Suppressor macrophage treated with lipopolysaccharide for 4 hours (primary cell): ENCODE data around the gene RWDD2A.
A peak's percentile ranks its signal among the peaks of the same experiment; 100 is the strongest.
"Not testable (repeated sequence)": the region's sequence is repeated elsewhere in the genome, so short reads cannot be mapped to it uniquely, and the experiment has no call there.

Experiments
- DNase-seq: peaks from one replicate; pipeline ENCODE4 v3.0.0-alpha.2; 2020

RWDD2A gene

DNA sequence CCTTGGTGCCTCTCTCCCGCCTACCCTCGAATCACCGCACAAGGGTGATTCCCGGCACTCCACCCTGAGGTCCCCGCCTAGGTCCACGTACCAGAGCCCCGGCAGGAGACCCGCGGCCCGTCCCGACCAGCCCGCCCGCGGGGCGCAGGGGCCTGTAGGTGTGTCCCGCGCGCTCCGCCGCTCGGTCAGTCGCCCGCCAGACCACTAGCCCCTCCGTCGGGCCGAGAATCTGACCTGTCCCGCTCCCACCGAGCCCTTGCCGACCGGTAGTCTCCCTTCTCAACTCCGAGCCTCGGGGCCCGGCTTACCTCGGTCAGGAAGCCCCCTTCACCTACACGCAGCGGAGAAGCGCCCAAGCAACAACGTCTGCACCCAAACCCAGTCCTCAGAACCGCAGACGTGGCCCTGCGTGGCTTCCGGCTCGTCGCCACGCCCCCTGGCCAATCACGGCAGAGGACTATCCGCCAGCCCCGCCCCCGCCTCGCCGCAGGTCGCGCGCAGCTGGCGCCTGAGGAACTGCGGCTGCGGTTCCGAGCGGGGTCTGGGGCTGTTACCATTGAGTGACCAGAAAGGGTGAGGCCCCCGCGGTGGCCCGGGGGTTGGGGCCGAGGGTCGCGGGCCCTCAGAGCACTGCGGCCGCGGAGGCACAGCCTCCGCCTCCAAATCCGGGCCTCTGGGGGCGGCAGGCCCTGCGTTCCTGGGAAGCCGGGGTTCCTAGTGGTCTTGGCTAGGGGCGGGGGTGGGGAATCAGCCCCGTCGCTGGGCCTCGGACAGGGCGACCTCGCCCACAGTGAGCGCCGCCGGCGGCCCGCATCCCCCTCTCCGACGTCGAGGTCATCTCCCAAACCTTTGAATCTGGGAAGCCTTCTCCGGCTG lies at the start of gene RWDD2A, which contains the start of gene PGM3:
TSS of gene RWDD2A (plus strand) at position 487 of the 876 bp plus-strand sequence. CDS start 1,095 bp downstream, outside the sequence.
TSS of gene PGM3 (minus strand) at position 395 of the 876 bp plus-strand sequence. CDS start 2,253 bp downstream, outside the sequence.
- DNase-seq, result peak; percentile 92

DNA sequence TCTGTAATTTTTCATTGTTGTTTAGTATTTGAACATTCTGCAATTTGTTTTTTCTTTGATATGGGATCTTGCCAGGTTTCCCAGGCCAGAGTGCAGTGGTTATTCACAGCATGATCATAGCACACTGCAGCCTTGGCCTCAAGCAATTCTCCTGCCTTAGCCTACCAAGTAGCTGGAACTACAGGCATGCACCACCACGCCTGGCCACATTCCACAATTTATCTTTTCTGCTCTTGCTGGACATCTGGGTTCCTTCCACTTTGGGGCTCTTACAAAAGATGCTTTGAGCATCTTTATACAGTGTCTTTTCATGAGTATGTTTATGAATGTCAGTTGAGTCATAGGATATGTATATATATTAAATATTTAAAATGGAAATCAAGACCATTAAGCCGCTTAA lies 42.0 kb upstream of the RWDD2A start:
- DNase-seq, result no peak

DNA sequence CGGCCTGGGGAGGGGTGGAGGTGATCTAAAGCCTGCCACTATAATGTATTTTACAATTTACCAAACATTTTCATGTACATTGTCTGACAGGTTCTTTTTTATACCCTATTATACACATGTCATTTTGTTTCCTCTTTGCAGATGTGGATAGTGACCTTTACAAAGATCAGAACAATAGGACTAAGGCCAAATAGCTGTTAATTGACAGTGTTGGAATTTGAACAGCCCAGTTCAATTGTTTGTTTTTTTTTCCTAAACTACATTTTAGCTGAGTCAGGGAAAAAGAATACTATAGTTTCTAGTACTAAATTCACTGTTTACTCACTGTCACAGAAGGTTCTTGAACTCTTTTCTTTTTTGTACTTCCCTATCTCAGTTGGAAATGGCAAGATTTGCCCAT lies 40.2 kb upstream of the RWDD2A start:
- DNase-seq, result no peak

DNA sequence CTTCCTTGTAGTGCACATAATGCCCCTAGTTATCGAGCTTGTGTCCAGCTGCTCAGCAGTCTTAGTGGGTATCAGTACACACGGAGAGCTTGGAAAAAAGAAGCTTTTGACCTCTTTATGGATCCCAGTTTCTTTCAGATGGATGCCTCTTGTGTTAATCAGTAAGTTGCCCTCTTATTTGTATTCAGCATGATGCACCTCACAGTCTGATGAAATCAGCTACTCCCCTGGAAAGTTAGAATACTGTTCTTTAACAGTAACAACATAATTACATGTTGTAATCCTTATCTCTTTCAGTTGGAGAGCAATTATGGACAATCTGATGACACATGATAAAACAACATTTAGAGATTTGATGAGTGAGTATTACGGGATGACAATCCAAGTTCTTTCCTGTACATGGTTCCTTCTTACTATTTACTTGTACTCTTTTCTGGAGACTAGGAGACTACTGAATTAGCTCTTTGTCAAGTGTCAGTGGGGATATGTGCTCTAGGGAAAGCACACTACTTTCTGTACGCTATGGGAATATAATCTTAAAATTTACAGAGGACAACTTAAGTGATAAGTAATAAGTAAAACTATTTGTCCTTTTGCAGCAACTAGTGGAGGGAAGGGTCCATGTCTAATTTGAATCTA lies 39.2 kb upstream of the RWDD2A start:
- DNase-seq, result no peak

- DNase-seq, result no peak
Observed at GRCh38 chr6:83155794-83156193, 37.4 kb upstream of the RWDD2A start.

- no peak for DNase-seq
Observed at GRCh38 chr6:83160167-83160566, 33.0 kb upstream of the RWDD2A start.

DNA sequence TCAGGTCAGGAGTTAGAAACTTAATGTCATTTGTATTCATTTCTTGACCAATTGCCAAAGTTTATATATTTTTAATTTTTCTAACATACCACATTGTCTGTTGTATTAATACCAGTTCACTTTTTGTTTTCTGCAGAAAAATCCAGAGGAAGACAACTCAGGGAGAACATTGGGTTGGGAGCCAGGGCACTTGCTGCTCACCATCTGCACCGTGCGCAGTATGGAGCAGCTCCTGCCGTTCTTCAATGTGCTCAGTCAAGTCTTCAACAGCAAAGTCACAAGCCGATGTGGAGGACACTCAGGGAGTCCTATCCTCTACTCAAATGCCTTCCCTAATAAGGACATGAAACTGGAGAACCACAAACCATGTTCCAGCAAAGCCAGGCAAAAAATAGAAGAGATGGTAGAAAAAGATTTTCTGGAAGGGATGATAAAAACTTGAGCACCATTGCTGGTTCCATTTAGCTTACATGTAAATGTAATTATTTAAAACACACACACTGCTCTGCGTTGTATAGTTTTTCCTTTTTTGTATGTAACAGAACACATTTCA lies 25.4 kb upstream of the RWDD2A start:
- no peak for DNase-seq

DNA sequence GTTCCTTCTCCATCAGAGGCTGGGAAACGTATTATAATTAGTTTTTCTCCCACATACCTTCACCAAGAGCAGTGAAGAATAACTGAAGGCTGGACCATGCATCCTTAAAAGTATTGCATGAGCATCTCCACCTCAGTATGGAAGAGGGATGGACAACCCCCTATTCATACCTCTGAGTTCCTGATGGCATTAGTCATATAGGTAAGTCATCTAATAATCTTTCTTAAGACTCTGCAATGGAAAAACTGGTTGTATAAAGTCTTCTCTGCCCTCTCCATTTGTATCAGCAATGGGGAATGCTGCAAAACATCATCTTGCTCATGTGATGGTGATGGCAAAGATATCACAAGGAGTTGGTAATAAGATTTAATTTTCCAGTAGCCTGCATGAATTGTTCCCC lies 24.6 kb upstream of the RWDD2A start:
- DNase-seq, result no peak

GRCh38 chr6:83169106-83169505 lies 24.1 kb upstream of the RWDD2A start:
- no peak for DNase-seq

DNA sequence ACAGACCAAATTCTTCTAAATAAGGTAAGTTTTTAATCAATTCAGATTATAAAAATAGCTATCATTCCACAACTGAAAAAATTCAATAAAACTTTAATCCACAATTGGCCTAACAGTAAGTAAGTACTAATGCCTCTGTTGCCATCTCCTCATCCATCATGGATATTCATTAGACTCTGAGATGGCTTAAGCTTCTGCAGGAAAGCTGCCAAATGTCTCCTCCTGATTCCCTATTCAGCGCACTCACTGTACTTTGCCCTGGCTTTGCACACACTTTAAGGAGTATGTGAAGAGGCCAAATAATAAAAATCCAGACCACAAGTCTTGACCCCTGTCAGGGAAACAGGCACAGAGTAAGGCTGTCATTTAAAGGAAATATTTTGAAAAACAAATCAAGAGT lies 23.6 kb upstream of the RWDD2A start:
- no peak for DNase-seq

- no peak for DNase-seq
Observed at GRCh38 chr6:83176246-83176645, 16.9 kb upstream of the RWDD2A start.

DNA sequence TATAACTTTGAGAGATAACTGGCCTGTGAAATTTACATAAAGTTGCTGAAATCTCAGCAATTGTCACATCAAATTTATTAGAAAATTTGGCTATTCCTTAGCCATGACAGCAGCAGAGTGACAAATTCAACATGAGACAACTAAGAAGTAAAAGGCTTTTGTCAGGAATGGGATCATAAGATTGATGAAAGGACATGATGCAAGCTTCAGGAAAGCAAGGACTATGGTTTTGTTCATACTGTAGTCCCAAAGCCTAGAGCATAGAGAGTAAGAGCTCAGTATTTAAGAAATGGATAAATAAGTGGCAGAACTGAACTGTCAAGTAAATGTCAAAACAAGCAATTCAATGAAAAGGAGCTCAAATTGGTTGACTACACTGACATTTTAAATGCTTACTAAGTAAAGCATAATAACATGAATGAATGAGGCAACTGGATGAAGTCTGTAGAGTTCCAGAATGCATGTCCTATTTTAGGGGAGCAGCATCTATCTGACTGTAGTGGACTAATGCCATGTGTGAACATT lies 12.7 kb upstream of the RWDD2A start:
- DNase-seq, result no peak

DNA sequence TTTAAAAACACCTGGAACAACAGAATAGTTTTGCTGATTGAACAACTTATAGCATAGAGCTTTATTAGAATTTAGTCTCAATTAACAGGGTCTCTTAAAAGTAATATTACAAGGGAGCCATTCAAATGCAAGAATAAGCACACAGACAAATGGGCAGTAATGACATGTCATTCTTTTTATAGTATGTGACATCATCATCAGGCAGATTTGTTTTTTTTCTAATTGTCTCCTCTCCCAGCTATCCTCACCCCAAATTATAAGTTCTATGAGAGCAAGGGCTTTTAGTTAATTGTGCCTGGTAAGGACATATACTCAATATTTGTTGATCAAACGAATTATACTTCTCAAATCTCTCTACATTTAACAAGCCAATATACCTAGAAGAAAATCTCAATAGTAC lies 11.0 kb upstream of the RWDD2A start:
- no peak for DNase-seq

GRCh38 chr6:83183082-83183828 lies 9.9 kb upstream of the RWDD2A start:
- no peak for DNase-seq

- no peak for DNase-seq
Observed at GRCh38 chr6:83185096-83185495, 8.1 kb upstream of the RWDD2A start.

- no peak for DNase-seq
Observed at GRCh38 chr6:83188501-83188900, 4.7 kb upstream of the RWDD2A start.

- no peak for DNase-seq
Observed at GRCh38 chr6:83190626-83191025, 2.5 kb upstream of the RWDD2A start.

DNA sequence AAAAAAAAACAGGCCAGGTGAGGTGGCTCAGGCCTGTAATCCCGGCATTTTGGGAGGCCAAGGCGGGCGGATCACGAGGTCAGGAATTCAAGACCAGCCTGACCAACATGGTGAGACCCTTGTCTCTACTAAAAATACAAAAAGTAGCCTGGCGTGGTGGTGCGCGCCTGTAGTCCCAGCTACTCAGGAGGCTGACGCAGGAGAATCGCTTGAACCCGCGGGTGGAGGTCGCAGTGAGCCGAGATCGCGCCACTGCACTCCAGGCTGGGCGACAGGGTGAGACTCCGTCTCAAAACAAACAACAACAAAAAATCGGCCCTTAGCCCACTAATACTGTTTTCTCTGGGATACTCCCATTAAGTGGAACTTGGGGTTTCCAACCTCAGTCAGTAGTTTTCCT lies 1.2 kb upstream of the RWDD2A start:
- not testable (repeated sequence) for DNase-seq

DNA sequence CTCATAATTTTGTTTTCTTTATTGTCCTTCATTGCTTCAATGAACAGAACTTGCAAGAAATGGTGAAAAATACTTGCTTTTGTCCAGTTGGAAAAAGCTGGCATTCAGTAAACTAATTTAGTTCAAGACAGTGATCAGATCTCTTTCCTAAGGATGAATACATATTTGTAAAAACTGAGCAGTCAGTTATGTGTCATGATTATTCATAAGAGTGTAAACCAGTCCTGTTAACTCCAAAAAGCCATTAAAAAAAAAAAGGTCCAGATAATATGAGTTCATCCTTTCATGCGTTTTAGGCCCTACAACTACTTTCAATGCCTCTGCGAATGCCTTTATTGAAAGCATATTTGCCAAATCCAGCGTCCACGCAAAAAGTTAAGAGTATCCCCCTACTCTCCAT lies 701 bp upstream of the RWDD2A start:
- DNase-seq, result no peak

GRCh38 chr6:83193747-83194566 lies 800 bp downstream of the RWDD2A start:
- peak; percentile 33 for DNase-seq

- DNase-seq, result no peak
Observed at GRCh38 chr6:83198486-83199172, 5.5 kb downstream of the RWDD2A start.
